GM18873 (cell line): ENCODE measurements around the gene NOTUM.
"Not testable (repeated sequence)": the region's sequence is repeated elsewhere in the genome, so short reads cannot be mapped to it uniquely, and the experiment has no call there.

Source experiments
- ATAC-seq: cut with Tn5 transposase; IDR thresholded peaks from one replicate; pipeline ENCODE4 v1.9.1; 2021; ENCODE audit warnings: mild to moderate bottlenecking, moderate library complexity, moderate number of reproducible peaks; ENCODE audit not compliant: unreplicated experiment, low FRiP score

The NOTUM gene

GRCh38 chr17:81996757-81997441 lies 35.9 kb upstream of the NOTUM start:
- ATAC-seq, result no peak

GRCh38 chr17:81996232-81996756 lies 35.3 kb upstream of the NOTUM start:
- ATAC-seq, result no peak

- ATAC-seq, result no peak
Measured at GRCh38 chr17:81995463-81996231, 34.7 kb upstream of the NOTUM start.

- ATAC-seq, result no peak
Measured at GRCh38 chr17:81994593-81995462, 33.8 kb upstream of the NOTUM start.

GRCh38 chr17:81993729-81994592 lies 33.0 kb upstream of the NOTUM start:
- ATAC-seq, result no peak

- ATAC-seq, result no peak
Measured at GRCh38 chr17:81992306-81993102, 31.5 kb upstream of the NOTUM start.

GRCh38 chr17:81991684-81992305 lies 30.8 kb upstream of the NOTUM start:
- ATAC-seq, result no peak

- ATAC-seq, result no peak
Measured at GRCh38 chr17:81990836-81991683, 30.1 kb upstream of the NOTUM start.

GRCh38 chr17:81987161-81987770 lies 26.3 kb upstream of the NOTUM start:
- ATAC-seq, result no peak

GRCh38 chr17:81986606-81987005 lies 25.6 kb upstream of the NOTUM start:
- no peak for ATAC-seq

GRCh38 chr17:81984773-81985410 lies 23.9 kb upstream of the NOTUM start:
- no peak for ATAC-seq

- ATAC-seq, result no peak
Measured at GRCh38 chr17:81983639-81984373, 22.8 kb upstream of the NOTUM start.

GRCh38 chr17:81983011-81983638 lies 22.1 kb upstream of the NOTUM start:
- ATAC-seq, result no peak

- not testable (repeated sequence) for ATAC-seq
Measured at GRCh38 chr17:81981511-81981910, 20.5 kb upstream of the NOTUM start.

- ATAC-seq, result no peak
Measured at GRCh38 chr17:81980707-81981343, 19.8 kb upstream of the NOTUM start.
